Upper lobe of left lung (tissue), 4 donors: ENCODE results near the gene COL7A1.

ENCODE experiments used
- EP300 ChIP-seq, 4 donors: sonication (generic); formaldehyde crosslinking; IDR thresholded peaks; one replicate each; pipeline ENCODE4 v1.5.1; 2017; ENCODE audit warnings: antibody characterized with exemption in 4 of 4, control low read depth in 2 of 4
- POLR2A ChIP-seq, 4 donors: fragments of 450-650 bp; IDR thresholded peaks; one replicate each; pipeline ENCODE4 v1.5.1; 2016 to 2017; ENCODE audit warnings: antibody characterized with exemption in 4 of 4, mild to moderate bottlenecking in 2 of 4
- TF ChIP-seq, protein P1 (sequence below), 6 experiments: fragments of 450-650 bp in 4 of 6; fragments of 200-600 bp in 2 of 6; sonication (generic) in 2 of 6; IDR thresholded peaks; one replicate each; pipeline ENCODE4 v1.5.1; 2016 to 2019; ENCODE audit warnings: antibody characterized with exemption in 6 of 6

DNA sequence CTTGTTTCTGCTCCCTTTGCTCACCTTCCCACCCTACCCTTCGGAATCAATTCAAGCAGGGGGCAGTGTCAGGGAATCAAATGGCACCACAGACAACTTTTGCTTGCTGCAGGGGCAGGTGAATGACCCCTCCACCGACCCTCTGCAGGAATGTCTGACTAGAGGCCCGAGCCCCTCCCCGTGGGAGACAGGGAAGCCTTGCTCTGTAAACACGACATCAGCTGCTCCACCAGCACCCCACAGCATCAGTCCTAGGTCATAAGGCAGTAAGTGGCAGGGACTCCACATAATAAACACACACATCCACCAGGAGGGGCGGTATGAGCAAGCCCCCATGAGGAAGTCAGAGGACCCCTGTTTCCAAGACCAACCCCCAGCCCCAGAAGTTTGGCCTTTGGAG is 42.2 kb upstream of the COL7A1 start:
- TF ChIP-seq, protein P1, sequence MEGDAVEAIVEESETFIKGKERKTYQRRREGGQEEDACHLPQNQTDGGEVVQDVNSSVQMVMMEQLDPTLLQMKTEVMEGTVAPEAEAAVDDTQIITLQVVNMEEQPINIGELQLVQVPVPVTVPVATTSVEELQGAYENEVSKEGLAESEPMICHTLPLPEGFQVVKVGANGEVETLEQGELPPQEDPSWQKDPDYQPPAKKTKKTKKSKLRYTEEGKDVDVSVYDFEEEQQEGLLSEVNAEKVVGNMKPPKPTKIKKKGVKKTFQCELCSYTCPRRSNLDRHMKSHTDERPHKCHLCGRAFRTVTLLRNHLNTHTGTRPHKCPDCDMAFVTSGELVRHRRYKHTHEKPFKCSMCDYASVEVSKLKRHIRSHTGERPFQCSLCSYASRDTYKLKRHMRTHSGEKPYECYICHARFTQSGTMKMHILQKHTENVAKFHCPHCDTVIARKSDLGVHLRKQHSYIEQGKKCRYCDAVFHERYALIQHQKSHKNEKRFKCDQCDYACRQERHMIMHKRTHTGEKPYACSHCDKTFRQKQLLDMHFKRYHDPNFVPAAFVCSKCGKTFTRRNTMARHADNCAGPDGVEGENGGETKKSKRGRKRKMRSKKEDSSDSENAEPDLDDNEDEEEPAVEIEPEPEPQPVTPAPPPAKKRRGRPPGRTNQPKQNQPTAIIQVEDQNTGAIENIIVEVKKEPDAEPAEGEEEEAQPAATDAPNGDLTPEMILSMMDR (IDR thresholded peaks at IDR 0.05), result no peak
- TF ChIP-seq EP300 (IDR thresholded peaks at IDR 0.05), result no peak
- TF ChIP-seq POLR2A (IDR thresholded peaks at IDR 0.05), result no peak
